Neural crest cell (in vitro differentiated cells): Measurements from ENCODE around the gene CAPN8. TPM values are rescaled to one million over a fixed set of nuclear protein-coding genes. Genes with fewer than 3 reads are reported as not detected.
A peak's percentile ranks its signal among the peaks of the same experiment; 100 is the strongest.

Experiments
- DNase-seq: peaks from one replicate; pipeline ENCODE4 v3.0.0; 2021; ENCODE audit warnings: low read depth, mixed read lengths, low spot score
- H3K27ac Mint-ChIP-seq: one replicate; pipeline ENCODE4 v1.8.0; 2021; ENCODE audit warnings: mild to moderate bottlenecking, mixed read lengths; ENCODE audit not compliant: unreplicated experiment
- H3K27me3 Mint-ChIP-seq: 2 replicates; pipeline ENCODE4 v1.8.0; 2021; ENCODE audit warnings: low read depth, mild to moderate bottlenecking, mixed read lengths
- H3K36me3 Mint-ChIP-seq: 2 replicates; pipeline ENCODE4 v1.8.0; 2021; ENCODE audit warnings: low read depth, mild to moderate bottlenecking, mixed read lengths
- H3K4me1 Mint-ChIP-seq: 2 replicates; pipeline ENCODE4 v1.8.0; 2021; ENCODE audit warnings: mixed read lengths
- H3K4me3 Mint-ChIP-seq: one replicate; pipeline ENCODE4 v1.8.0; 2021; ENCODE audit warnings: mild to moderate bottlenecking, mixed read lengths
- H3K9me3 Mint-ChIP-seq: 2 replicates; pipeline ENCODE4 v1.8.0; 2021; ENCODE audit warnings: mixed read lengths
- total RNA-seq: library from RNA; stranded (reverse); gene quantifications from 2 replicates; pipeline ENCODE4 v1.2.1, GENCODE V29; 2021
- TF ChIP-seq, protein P1 (sequence below): fragments of 200-600 bp; sonication (generic); conservative IDR thresholded peaks from 2 replicates; pipeline ENCODE4 v1.5.0; 2021; ENCODE audit warnings: antibody characterized with exemption, mild to moderate bottlenecking

Gene CAPN8
- total RNA-seq, 1 donor from 2014 or later = not detected

DNA sequence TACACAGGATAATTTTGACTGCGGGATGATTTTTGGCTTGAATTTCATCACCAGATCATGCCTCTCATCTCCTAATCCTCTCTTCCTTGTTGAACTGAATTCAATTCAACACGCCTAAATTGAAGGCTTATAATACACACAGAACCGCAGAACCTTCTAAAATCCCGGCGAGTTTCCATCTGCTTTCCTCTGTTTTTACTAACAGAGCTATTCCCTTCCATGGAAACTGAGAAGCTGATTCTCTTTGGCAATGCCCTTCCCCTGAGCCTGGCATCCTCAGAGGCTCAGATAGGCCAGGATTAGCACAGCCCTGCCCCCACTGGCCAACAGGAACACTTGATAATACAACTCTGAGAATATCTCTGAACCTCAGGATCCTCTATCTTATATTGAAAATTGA lies 130.2 kb downstream of the CAPN8 start:
- DNase-seq = no peak
- H3K36me3 Mint-ChIP-seq = no peaks in the 10 kb centered on the region
- H3K9me3 Mint-ChIP-seq = no peaks in the 10 kb centered on the region
- no peak overlapping the region for H3K4me3 Mint-ChIP-seq
- H3K27ac Mint-ChIP-seq = no peak overlapping the region
- no peaks in the 10 kb centered on the region for H3K4me1 Mint-ChIP-seq
- H3K27me3 Mint-ChIP-seq = peaks cover 21% of the 10 kb centered on the region
- TF ChIP-seq, protein P1, sequence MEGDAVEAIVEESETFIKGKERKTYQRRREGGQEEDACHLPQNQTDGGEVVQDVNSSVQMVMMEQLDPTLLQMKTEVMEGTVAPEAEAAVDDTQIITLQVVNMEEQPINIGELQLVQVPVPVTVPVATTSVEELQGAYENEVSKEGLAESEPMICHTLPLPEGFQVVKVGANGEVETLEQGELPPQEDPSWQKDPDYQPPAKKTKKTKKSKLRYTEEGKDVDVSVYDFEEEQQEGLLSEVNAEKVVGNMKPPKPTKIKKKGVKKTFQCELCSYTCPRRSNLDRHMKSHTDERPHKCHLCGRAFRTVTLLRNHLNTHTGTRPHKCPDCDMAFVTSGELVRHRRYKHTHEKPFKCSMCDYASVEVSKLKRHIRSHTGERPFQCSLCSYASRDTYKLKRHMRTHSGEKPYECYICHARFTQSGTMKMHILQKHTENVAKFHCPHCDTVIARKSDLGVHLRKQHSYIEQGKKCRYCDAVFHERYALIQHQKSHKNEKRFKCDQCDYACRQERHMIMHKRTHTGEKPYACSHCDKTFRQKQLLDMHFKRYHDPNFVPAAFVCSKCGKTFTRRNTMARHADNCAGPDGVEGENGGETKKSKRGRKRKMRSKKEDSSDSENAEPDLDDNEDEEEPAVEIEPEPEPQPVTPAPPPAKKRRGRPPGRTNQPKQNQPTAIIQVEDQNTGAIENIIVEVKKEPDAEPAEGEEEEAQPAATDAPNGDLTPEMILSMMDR = no peak

DNA sequence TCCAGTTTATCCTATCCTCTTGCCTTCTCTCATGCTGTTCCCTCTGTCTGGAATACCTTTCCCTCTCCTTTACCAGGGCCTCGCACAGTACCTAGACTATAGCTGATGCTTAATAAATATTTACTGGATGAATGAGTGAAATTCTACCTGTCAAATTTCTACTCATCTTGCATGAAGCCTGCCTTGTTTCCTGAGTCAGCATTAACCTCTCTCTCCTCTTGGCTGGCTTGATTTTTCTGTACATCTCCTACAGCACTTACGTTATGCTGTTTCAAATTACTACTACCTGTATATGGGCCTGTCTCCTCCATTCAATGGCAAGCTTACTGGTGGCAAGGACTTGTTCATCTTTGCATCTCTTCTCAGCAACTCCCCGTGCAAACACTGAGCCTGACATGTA lies 130.8 kb downstream of the CAPN8 start:
- Mint-ChIP-seq H3K27me3 (peaks cover 23% of the 10 kb centered on the region), H3K4me3 (no peak overlapping the region), H3K27ac (no peak overlapping the region), H3K4me1 (no peaks in the 10 kb centered on the region), H3K36me3 (no peaks in the 10 kb centered on the region), H3K9me3 (no peaks in the 10 kb centered on the region)
- TF ChIP-seq, protein P1 = no peak
- no peak for DNase-seq

DNA sequence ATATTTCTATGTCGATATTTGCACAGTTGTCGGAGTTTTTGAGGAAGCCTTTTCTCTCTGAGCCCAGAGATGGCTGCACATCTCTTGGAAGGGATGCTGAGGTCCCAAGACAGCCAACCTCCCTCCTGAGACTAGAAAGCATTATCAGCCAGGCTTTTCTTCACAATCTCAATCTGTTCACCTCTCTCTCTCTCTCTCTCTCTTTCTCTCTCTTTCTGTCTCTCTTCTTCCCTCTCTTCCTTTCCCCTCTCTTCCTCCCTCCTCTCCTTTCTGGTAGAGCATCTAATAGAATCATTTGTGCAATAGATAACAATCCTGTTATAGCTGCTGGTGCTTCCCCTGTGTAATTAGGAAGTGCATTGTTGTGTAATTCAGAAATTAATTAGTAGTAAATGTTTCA lies 131.8 kb downstream of the CAPN8 start:
- Mint-ChIP-seq H3K4me3 (no peak overlapping the region), H3K9me3 (no peaks in the 10 kb centered on the region), H3K27me3 (peaks cover 32% of the 10 kb centered on the region), H3K4me1 (no peaks in the 10 kb centered on the region), H3K36me3 (no peaks in the 10 kb centered on the region), H3K27ac (no peak overlapping the region)
- TF ChIP-seq, protein P1 = no peak
- DNase-seq = no peak

DNA sequence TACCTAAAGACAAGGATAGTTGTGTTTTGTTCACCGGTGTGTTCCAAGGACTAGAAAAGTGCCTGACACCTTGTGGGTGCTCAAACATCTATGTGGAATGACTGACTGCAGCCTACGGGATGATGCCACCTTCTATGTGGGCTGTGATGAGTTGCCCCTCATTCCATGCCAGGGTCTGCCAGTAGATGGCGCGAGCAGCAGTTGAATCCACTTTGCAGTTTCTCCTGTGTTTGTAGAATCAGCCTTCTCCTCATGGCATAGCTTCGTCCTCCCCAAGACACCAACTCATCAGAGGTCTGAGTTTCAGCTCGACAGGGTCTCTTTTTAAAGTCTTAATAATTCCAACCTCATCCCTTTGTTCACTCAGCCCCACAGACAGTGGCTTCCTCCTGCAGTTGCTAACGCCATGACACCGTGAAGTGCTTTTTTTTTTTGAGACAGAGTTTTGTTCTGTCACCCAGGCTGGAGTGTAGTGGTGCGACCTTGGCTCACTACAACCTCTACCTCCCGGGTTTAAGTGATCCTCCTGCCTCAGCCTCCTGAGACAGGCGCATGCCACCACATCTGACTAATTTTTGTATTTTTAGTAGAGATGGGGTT lies 133.7 kb downstream of the CAPN8 start:
- H3K36me3 Mint-ChIP-seq = no peaks in the 10 kb centered on the region
- peak; percentile 67 for DNase-seq
- H3K27me3 Mint-ChIP-seq = peaks cover 35% of the 10 kb centered on the region
- TF ChIP-seq, protein P1 = peak; percentile 74
- H3K4me3 Mint-ChIP-seq = no peak overlapping the region
- no peaks in the 10 kb centered on the region for H3K4me1 Mint-ChIP-seq
- H3K27ac Mint-ChIP-seq = no peak overlapping the region
- no peaks in the 10 kb centered on the region for H3K9me3 Mint-ChIP-seq

DNA sequence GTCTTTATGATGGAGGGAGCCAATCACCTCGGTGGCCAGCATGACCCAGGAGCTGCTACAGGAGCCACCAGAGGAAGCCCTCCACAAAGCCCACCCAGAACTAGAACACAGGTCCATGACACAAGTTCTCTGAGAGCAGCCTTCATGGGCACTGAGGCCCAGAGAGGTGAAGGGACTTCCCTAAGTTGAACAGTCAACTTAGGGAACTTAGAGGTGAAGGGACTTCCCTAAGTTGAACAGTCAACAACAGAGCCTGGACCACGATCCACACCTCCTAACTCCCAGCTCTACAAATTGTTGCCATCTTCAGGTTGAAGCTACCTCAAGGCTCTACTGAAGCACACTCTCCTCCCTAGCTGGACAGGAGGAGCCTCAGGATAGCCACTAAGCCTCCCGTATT lies 139.5 kb downstream of the CAPN8 start:
- peaks cover 4% of the 10 kb centered on the region for H3K4me1 Mint-ChIP-seq
- no peak overlapping the region for H3K4me3 Mint-ChIP-seq
- DNase-seq = no peak
- H3K27ac Mint-ChIP-seq = no peak overlapping the region
- H3K9me3 Mint-ChIP-seq = no peaks in the 10 kb centered on the region
- no peaks in the 10 kb centered on the region for H3K36me3 Mint-ChIP-seq
- TF ChIP-seq, protein P1 = no peak
- H3K27me3 Mint-ChIP-seq = peaks cover 20% of the 10 kb centered on the region
